ENCODE measurements around the gene CPEB3. TPM values are rescaled to one million over a fixed set of nuclear protein-coding genes. Genes with fewer than 3 reads are reported as not detected.

Gene CPEB3
- total RNA-seq, 1 donor from 2014 or later, result 21.2 TPM

GRCh38 chr10:92268748-92269147 lies 22.1 kb downstream of the CPEB3 start:
- no peak for FAIRE-seq
- no peak for DNase-seq (ENCODE audit: low spot score in 2 of 2)

DNA sequence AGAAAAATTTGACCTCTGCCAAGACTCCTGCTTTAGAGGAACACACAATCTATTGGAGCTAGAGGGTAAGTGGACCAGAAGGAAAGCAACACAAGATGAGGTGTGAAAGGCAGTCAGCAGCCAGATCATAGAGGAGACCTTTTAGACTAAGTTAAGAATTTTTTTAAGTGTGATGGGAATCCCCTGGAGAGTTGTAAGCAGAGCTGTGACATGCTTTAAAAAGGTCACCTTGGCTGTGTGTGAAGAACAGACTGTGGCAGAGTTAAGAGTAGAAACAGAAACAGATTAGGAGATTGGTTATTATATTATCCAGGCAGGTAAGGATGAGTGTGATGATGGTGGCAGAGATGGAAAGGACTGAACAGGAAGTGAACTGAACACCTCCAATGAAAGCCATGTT lies 23.5 kb downstream of the CPEB3 start:
- no peak for FAIRE-seq
- no peak for DNase-seq (ENCODE audit: low spot score in 2 of 2)

- no peak for FAIRE-seq
- no peak for DNase-seq (ENCODE audit: low spot score in 2 of 2)
Observed at GRCh38 chr10:92265687-92266258, 25.1 kb downstream of the CPEB3 start.

DNA sequence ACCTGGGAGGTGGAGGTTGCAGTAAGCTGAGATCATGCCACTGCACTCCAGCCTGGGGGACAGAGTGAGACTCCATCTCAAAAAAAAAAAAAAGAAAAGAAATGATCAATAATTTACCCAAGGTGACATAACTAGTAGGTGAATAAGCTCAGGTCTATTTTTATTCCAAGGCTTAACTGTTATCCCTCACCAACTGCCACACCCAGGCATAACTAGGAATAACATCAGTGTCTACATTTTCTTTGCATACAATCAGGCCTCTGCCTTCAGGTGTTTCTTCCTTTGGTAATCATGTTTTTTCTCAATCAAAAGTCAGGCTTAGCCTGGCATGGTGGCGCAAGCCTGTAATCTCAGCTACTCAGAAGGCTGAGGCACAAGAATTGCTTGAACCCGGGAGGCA lies 26.6 kb downstream of the CPEB3 start:
- no peak for DNase-seq (ENCODE audit: low spot score in 2 of 2)

DNA sequence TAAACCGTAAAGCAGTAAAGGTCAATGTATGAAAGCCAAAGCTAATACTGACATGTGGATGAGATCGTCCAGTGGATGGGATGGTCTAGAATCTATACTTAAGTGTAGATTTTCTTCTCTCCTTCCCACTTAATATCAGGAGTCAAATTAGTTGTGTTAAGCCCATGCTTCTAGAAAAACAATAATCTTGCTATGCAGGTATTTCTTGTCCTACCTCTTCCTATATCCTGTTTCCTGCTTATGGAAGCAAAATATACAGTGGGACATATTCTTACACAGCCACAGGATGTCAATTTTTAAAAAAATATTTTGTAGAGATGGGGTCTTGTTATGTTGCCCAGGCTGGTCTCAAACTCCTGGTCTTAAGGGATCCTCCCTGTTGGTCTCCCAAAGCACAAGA lies 27.5 kb downstream of the CPEB3 start:
- no peak for DNase-seq (ENCODE audit: low spot score in 2 of 2)
- FAIRE-seq, result no peak

More for the DNA sequence above, 26.6 kb downstream of the CPEB3 start:
- FAIRE-seq, result no peak

DNA sequence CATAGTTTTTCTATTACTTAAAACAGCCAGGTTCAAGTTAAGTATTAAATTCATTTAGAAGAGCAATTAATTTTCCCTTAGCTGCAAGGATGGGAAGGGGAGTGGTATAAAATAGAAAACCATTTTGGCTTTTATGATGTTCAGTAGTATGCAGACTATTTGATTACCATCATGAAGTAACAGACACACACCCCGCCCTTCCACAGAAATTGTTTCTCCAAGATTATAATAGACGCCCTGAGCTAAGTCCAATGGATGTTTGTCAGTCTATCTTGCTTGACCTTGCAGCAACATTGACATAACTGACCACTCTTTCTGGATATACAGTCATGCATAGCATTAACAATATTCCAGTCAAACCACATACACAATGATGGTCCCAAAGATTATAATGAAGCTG lies 42.3 kb downstream of the CPEB3 start:
- FAIRE-seq, result no peak
- no peak for DNase-seq (ENCODE audit: low spot score in 2 of 2)

DNA sequence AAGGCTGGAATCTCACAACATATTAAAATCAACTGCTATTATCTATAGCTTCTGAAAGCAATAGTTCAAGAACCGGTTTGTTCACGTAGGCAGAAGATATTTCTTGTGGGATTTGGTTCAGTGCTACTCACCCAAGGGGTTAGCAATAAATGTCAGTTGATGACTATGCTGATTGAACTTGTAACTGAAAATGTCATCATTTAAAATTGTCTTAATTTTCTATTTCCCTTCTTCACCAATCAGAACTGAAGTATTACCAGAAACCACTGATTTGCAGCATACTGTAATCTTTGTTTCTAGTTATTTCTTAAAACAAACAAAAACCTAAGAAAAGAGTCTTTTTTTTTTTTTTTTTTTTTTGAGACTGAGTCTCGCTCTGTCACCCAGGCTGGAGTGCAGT lies 46.1 kb downstream of the CPEB3 start:
- no peak for FAIRE-seq
- DNase-seq (ENCODE audit: low spot score in 2 of 2), result no peak

DNA sequence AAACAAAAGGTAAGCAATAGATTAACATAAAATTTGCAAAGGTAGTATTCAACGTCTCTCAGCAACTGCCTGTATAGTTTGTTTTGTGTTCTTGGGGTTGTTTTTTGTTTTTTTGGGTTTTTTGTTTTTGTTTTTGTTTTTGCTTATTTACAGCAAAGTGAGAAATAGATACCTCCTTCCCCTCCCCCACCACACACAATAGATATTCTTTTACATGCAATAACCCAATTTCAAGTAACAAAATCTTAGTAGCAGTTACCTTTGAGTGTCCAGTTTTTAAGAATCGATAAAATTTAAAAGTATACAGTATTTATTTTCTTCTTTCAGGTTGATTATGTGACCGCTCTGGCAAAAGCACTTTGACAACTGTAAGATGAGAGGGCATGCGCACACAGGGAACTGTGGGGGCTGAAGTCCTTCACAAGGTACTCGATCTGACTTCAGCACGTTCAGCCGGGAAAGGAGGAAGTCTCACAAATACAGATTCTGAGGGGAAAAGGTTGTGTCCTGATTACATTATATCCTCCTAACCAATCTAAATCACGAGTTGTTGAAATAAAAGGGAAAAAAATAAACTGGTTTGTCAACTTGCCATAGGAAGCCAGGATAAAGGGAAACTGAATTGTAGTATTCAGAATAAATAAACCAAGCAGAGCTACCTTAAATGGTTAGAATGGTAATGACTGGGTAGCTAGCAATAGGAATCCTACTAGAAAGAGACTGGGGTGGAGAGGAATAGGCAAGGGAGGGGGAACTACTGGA lies 47.8 kb downstream of the CPEB3 start:
- FAIRE-seq (no peak), DNase-seq (ENCODE audit: low spot score in 2 of 2) (peak; percentile 43 to 53)

GRCh38 chr10:92242380-92242779 lies 48.5 kb downstream of the CPEB3 start:
- FAIRE-seq (no peak), DNase-seq (ENCODE audit: low spot score in 2 of 2) (no peak)

GRCh38 chr10:92241501-92241900 lies 49.4 kb downstream of the CPEB3 start:
- DNase-seq (ENCODE audit: low spot score in 2 of 2) (no peak), FAIRE-seq (no peak)

DNA sequence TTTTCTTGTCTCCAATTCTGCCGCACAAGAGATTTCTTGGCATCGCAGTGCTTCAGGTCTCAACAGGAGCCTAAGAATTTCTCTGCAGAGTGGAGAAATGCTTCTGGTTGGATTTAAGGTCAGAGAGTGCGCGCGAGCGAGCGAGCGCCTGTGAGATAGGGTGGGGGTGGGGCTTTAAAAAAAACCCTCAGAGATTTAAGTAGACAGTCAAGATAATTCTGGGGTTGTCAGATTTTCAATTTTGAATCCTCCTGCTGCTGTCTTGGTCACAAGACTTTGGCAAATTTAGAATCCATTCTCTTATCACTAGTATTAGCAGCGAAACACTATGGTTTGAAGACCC lies 49.7 kb downstream of the CPEB3 start:
- no peak for FAIRE-seq
- DNase-seq (ENCODE audit: low spot score in 2 of 2), result no peak

- FAIRE-seq (no peak), DNase-seq (ENCODE audit: low spot score in 2 of 2) (peak; percentile 60 to 81)
Observed at GRCh38 chr10:92240289-92241157, 50.4 kb downstream of the CPEB3 start.

GRCh38 chr10:92239600-92240288 lies 51.1 kb downstream of the CPEB3 start:
- FAIRE-seq (no peak), DNase-seq (ENCODE audit: low spot score in 2 of 2) (peak; percentile 47 to 66)

GRCh38 chr10:92239151-92239599 lies 51.7 kb downstream of the CPEB3 start:
- DNase-seq (ENCODE audit: low spot score in 2 of 2) (no peak), FAIRE-seq (no peak)

- DNase-seq (ENCODE audit: low spot score in 2 of 2) (no peak), FAIRE-seq (no peak)
Observed at GRCh38 chr10:92238586-92239098, 52.2 kb downstream of the CPEB3 start.

GRCh38 chr10:92238054-92238585 lies 52.8 kb downstream of the CPEB3 start:
- no peak for FAIRE-seq
- DNase-seq (ENCODE audit: low spot score in 2 of 2), result no peak

DNA sequence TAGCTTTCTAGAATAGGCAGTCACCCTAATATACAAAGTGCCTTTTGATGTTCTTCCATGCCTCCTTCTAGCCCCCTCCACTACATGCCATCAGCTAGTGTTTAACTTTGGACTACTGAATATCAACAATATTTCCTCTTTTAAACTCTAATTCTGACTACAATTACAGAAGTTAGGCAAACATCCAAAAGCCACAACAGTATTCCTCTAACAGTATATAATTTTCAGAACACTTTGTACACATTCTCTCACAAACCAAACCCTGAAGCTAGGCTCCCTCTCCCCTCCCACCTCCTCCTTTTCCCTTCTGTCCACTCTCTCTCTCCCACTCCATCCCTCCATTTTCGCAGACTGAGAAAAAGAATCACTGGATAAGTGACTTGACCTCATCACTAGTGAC lies 59.7 kb downstream of the CPEB3 start:
- DNase-seq (ENCODE audit: low spot score in 2 of 2) (no peak), FAIRE-seq (no peak)

GRCh38 chr10:92222603-92223262 lies 68.1 kb downstream of the CPEB3 start:
- FAIRE-seq (no peak), DNase-seq (ENCODE audit: low spot score in 2 of 2) (no peak)

DNA sequence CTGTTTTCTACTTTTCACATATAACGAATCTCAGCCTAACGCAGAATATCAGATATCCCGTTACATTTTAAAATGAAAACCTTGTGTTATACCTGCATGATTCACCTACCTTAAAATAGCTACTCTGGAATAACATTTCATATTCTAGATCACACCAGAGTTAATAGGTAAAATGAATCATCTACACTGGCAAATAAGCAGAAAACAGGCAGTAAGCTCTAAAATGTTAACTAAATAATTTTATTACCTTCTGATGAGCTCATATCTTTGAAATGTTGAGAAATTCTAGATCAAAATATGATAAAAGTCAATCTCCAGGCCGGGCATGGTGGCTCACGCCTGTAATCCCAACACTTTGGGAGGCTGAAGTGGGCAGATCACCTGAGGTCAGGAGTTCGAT lies 71.3 kb downstream of the CPEB3 start:
- no peak for DNase-seq (ENCODE audit: low spot score in 2 of 2)
- FAIRE-seq, result no peak

DNA sequence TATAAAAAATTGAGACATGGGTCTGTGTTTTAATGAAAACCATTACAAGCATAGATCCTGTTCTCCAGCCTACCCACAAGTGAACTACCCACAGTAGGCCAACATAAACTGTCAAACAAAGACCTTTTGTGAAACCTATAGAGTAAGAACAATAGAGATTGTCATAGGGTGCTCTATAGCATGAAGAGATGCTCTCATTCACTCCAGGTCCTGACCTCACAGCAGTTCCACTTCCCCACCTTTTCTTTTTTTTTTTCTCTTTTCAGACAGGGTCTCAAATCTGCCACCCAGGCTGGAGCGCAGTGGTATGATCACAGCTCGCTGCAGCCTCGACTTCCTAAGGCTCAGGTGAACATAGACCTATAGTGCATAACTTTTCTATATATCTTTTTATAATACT lies 72.3 kb downstream of the CPEB3 start:
- FAIRE-seq (no peak), DNase-seq (ENCODE audit: low spot score in 2 of 2) (no peak)
